HepG2 (cell line): ENCODE results near the gene BCL2L1. TPM values are rescaled to one million over a fixed set of nuclear protein-coding genes. Genes with fewer than 3 reads are reported as not detected.

Experiments
- CREB1 ChIP-seq, 2 experiments: fragments of 450-650 bp in 1 of 2; IDR thresholded peaks; 2 replicates each; pipeline ENCODE4 v1.6.1; 2016 to 2017; ENCODE audit warnings: control low read depth in 1 of 2, mild to moderate bottlenecking in 1 of 2, missing compliant biosample characterization in 1 of 2, missing genetic modification characterization in 1 of 2
- GTF3A ChIP-seq: sonication (generic); formaldehyde crosslinking; conservative IDR thresholded peaks from 2 replicates; pipeline ENCODE4 v1.4.0; 2020; ENCODE audit warnings: mild to moderate bottlenecking, missing genetic modification reagents
- KLF9 ChIP-seq: IDR thresholded peaks from 2 replicates; pipeline ENCODE4 v1.6.1; 2016; ENCODE audit warnings: low read depth
- MED13 ChIP-seq: sonication (generic); formaldehyde crosslinking; IDR thresholded peaks from 2 replicates; pipeline ENCODE4 v1.5.0; 2020; ENCODE audit warnings: missing genetic modification reagents
- MED8 ChIP-seq: sonication (generic); formaldehyde crosslinking; IDR thresholded peaks from 2 replicates; pipeline ENCODE4 v1.8.1; 2023; ENCODE audit warnings: mild to moderate bottlenecking, missing genetic modification reagents; ENCODE audit not compliant: insufficient replicate concordance
- MTF1 ChIP-seq: sonication (generic); formaldehyde crosslinking; IDR thresholded peaks from 2 replicates; pipeline ENCODE4 v1.5.0; 2020; ENCODE audit warnings: missing genetic modification reagents
- PAF1 ChIP-seq: IDR thresholded peaks from 2 replicates; pipeline ENCODE4 v1.6.1; 2016; ENCODE audit warnings: missing genetic modification reagents, missing compliant biosample characterization
- RXRA ChIP-seq: sonication (generic); formaldehyde crosslinking; IDR thresholded peaks from 2 replicates; pipeline ENCODE4 v1.5.1; 2020; ENCODE audit warnings: missing genetic modification reagents
- SMARCC2 ChIP-seq: fragments of 450-650 bp; IDR thresholded peaks from 2 replicates; pipeline ENCODE4 v1.6.1; 2017; ENCODE audit warnings: antibody characterized with exemption, mild to moderate bottlenecking
- SRSF4 ChIP-seq: fragments of 200-400 bp; formaldehyde crosslinking; IDR thresholded peaks from one replicate; pipeline ENCODE4 v1.6.1; 2018; ENCODE audit warnings: mild to moderate bottlenecking, low read depth, low read length, moderate library complexity; ENCODE audit not compliant: poor library complexity, severe bottlenecking
- TBX3 ChIP-seq: fragments of 450-650 bp; IDR thresholded peaks from 2 replicates; pipeline ENCODE4 v1.6.1; 2017; ENCODE audit warnings: antibody characterized with exemption, mild to moderate bottlenecking, inconsistent platforms, borderline replicate concordance
- THYN1 ChIP-seq: sonication (generic); formaldehyde crosslinking; IDR thresholded peaks from 2 replicates; pipeline ENCODE4 v1.8.1; 2023; ENCODE audit warnings: low read depth, mild to moderate bottlenecking, moderate library complexity, missing genetic modification reagents, borderline replicate concordance
- TSC22D2 ChIP-seq: sonication (generic); formaldehyde crosslinking; IDR thresholded peaks from 2 replicates; pipeline ENCODE4 v1.5.1; 2020; ENCODE audit warnings: missing genetic modification reagents, mild to moderate bottlenecking, borderline replicate concordance
- ZNF33B ChIP-seq: sonication (generic); formaldehyde crosslinking; IDR thresholded peaks from 2 replicates; pipeline ENCODE4 v1.5.1; 2020; ENCODE audit warnings: mild to moderate bottlenecking, missing genetic modification reagents
- ZNF543 ChIP-seq: sonication (generic); formaldehyde crosslinking; IDR thresholded peaks from 2 replicates; pipeline ENCODE4 v1.4.0; 2020; ENCODE audit warnings: mild to moderate bottlenecking, missing genetic modification reagents
- ZNF563 ChIP-seq: sonication (generic); formaldehyde crosslinking; IDR thresholded peaks from 2 replicates; pipeline ENCODE4 v1.8.0; 2022; ENCODE audit warnings: mild to moderate bottlenecking, moderate library complexity, missing genetic modification reagents
- ZNF605 ChIP-seq: sonication (generic); formaldehyde crosslinking; IDR thresholded peaks from 2 replicates; pipeline ENCODE4 v1.8.0; 2022; ENCODE audit warnings: mild to moderate bottlenecking, missing genetic modification reagents
- polyA plus RNA-seq, 8 experiments: library from polyadenylated mRNA; depleted of rRNA in 3 of 8; stranded (reverse) in 7 of 8; unstranded in 1 of 8; fragments of >200 nt; fragmentation: Illumina TruSeq in 4 of 8; extraction: Trizol in 4 of 8; gene quantifications; 2 replicates each; pipeline versions ENCODE4 v1.2.1 to v1.2.3, GENCODE V29; 2011 to 2016; ENCODE audit warnings: low read depth in 4 of 8, missing spikeins in 1 of 8, mixed read lengths in 1 of 8; ENCODE audit not compliant: insufficient read depth in 1 of 8
- total RNA-seq, 5 experiments: library from RNA; depleted of rRNA; stranded (reverse); fragments of >200 nt; fragmentation: Illumina TruSeq; extraction: Trizol; gene quantifications; 2 replicates each; pipeline ENCODE4 v1.2.3, GENCODE V29; 2016; ENCODE audit warnings: low read depth in 1 of 5
- TF ChIP-seq, protein P1 (sequence below): sonication (generic); formaldehyde crosslinking; conservative IDR thresholded peaks from 2 replicates; pipeline ENCODE4 v1.4.0; 2020; ENCODE audit warnings: missing genetic modification reagents
- TF ChIP-seq, protein P2 (sequence below): sonication (generic); formaldehyde crosslinking; IDR thresholded peaks from 2 replicates; pipeline ENCODE4 v1.4.0; 2020; ENCODE audit warnings: missing genetic modification reagents, borderline replicate concordance
- TF ChIP-seq, protein P3 (sequence below): sonication (generic); formaldehyde crosslinking; conservative IDR thresholded peaks from 2 replicates; pipeline ENCODE4 v1.5.0; 2020; ENCODE audit warnings: missing genetic modification reagents

The BCL2L1 gene
- total and polyA plus RNA-seq, 2 of the 13 experiments (the other 11 are each of a cell fraction or from before 2014, with no cell fraction given): 164 to 258 TPM

DNA sequence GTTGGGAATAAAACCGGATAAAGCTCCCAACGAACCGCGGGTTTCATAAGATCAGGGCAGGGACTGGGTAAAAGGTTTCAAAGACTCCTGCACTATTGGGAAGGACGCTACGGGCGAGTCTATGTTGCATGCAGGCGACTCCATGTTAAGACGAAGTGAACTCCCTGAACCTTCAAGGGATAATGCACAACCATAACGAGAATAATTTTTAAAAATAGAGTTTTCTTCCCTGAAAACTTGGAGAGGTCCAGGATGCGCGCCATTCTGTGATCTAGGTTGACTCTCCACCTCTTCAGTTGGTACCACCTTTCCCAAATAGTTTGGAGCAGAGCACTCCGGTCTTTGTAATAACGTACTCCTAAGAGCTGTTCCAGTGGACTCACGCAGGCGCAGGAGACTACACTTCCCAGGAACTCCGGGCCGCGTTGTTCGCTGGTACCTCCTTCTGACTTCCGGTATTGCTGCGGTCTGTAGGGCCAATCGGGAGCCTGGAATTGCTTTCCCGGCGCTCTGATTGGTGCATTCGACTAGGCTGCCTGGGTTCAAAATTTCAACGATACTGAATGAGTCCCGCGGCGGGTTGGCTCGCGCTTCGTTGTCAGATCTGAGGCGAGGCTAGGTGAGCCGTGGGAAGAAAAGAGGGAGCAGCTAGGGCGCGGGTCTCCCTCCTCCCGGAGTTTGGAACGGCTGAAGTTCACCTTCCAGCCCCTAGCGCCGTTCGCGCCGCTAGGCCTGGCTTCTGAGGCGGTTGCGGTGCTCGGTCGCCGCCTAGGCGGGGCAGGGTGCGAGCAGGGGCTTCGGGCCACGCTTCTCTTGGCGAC, 16.3 kb upstream of the BCL2L1 start, which contains the start of gene TPX2 (continued):
- TF ChIP-seq ZNF563 (CRISPR knock-in tag) (peak; percentile 91), GTF3A (CRISPR knock-in tag) (no peak), ZNF33B (peak; percentile 46; the same call in 1 of the 2 replicates), SMARCC2 (0 out of 2 replicates have a peak, but pooled peaks have one; percentile 20), PAF1 (CRISPR knock-in tag) (no peak), TSC22D2 (CRISPR knock-in tag) (peak; percentile 86), MED8 (CRISPR knock-in tag) (peak; percentile 88), CREB1 (IDR thresholded peaks at IDR 0.05) (peak; percentile 74), CREB1 (CRISPR knock-in tag; IDR thresholded peaks at IDR 0.05) (peak; percentile 91), KLF9 (CRISPR knock-in tag) (no peak; the same call in 1 of the 2 replicates), ZNF605 (peak; percentile 93; the same call in 1 of the 2 replicates), RXRA (peak; percentile 85), THYN1 (CRISPR knock-in tag) (peak; percentile 90; the same call in 1 of the 2 replicates), ZNF543 (CRISPR knock-in tag) (peak; percentile 71; the same call in 1 of the 2 replicates), MED13 (CRISPR knock-in tag) (no peak; the same call in none of the 2 replicates), MTF1 (CRISPR knock-in tag) (peak; percentile 49; the same call in 1 of the 2 replicates), TBX3 (no peak), SRSF4 (no peak)
- TF ChIP-seq, protein P1, sequence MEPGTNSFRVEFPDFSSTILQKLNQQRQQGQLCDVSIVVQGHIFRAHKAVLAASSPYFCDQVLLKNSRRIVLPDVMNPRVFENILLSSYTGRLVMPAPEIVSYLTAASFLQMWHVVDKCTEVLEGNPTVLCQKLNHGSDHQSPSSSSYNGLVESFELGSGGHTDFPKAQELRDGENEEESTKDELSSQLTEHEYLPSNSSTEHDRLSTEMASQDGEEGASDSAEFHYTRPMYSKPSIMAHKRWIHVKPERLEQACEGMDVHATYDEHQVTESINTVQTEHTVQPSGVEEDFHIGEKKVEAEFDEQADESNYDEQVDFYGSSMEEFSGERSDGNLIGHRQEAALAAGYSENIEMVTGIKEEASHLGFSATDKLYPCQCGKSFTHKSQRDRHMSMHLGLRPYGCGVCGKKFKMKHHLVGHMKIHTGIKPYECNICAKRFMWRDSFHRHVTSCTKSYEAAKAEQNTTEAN (CRISPR knock-in tag): peak; percentile 87
- TF ChIP-seq, protein P2, sequence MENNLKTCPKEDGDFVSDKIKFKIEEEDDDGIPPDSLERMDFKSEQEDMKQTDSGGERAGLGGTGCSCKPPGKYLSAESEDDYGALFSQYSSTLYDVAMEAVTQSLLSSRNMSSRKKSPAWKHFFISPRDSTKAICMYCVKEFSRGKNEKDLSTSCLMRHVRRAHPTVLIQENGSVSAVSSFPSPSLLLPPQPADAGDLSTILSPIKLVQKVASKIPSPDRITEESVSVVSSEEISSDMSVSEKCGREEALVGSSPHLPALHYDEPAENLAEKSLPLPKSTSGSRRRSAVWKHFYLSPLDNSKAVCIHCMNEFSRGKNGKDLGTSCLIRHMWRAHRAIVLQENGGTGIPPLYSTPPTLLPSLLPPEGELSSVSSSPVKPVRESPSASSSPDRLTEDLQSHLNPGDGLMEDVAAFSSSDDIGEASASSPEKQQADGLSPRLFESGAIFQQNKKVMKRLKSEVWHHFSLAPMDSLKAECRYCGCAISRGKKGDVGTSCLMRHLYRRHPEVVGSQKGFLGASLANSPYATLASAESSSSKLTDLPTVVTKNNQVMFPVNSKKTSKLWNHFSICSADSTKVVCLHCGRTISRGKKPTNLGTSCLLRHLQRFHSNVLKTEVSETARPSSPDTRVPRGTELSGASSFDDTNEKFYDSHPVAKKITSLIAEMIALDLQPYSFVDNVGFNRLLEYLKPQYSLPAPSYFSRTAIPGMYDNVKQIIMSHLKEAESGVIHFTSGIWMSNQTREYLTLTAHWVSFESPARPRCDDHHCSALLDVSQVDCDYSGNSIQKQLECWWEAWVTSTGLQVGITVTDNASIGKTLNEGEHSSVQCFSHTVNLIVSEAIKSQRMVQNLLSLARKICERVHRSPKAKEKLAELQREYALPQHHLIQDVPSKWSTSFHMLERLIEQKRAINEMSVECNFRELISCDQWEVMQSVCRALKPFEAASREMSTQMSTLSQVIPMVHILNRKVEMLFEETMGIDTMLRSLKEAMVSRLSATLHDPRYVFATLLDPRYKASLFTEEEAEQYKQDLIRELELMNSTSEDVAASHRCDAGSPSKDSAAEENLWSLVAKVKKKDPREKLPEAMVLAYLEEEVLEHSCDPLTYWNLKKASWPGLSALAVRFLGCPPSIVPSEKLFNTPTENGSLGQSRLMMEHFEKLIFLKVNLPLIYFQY: peak; percentile 80
- TF ChIP-seq, protein P3, sequence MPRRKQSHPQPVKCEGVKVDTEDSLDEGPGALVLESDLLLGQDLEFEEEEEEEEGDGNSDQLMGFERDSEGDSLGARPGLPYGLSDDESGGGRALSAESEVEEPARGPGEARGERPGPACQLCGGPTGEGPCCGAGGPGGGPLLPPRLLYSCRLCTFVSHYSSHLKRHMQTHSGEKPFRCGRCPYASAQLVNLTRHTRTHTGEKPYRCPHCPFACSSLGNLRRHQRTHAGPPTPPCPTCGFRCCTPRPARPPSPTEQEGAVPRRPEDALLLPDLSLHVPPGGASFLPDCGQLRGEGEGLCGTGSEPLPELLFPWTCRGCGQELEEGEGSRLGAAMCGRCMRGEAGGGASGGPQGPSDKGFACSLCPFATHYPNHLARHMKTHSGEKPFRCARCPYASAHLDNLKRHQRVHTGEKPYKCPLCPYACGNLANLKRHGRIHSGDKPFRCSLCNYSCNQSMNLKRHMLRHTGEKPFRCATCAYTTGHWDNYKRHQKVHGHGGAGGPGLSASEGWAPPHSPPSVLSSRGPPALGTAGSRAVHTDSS (CRISPR knock-in tag): no peak
